ENCODE data around the gene PPP6R2. TPM values are rescaled to one million over a fixed set of nuclear protein-coding genes. Genes with fewer than 3 reads are reported as not detected.

Gene PPP6R2
- total RNA-seq, 1 experiment from 2014 or later: 42.6 TPM

DNA sequence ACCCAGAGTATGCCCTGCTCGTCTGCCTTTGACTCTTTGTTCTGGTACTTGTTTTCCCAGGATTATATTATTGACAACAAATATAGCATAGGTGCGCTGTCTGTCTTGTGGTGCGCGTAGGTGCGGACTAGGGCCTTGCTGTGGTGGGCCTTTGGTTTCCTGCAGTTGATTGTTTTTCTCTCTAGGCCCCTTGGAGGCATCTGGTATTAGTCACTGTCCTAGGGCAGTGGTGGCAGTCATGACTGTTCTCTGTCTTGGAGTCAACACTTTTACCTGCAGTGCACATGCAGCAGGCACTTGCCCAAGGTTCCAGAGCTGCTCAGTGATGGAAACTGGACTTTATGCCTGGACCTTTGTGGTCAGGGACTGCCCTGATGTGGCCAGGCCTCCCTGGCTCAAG lies 18.6 kb downstream of the PPP6R2 start:
- Mint-ChIP-seq H3K4me1 (peaks cover 0 to 4% of the 10 kb centered on the region in 2 experiments; a peak in 2 of 4 replicates), H3K4me3 (no peak overlapping the region), H3K27me3 (ENCODE audit: low read depth) (no peaks in the 10 kb centered on the region), H3K27ac (peak overlapping the region in 1 of 3 experiments; percentile 42; a peak in 2 of 7 replicates), H3K36me3 (ENCODE audit: insufficient read depth in 1 of 3, low read depth in 3 of 3) (peaks cover 8 to 16% (median 10%) of the 10 kb centered on the region in 3 experiments; a peak in 5 of 7 replicates), H3K9me3 (no peaks in the 10 kb centered on the region)
- no peaks in the 10 kb centered on the region for H3K9me3 ChIP-seq (ENCODE audit: control insufficient read depth, low read depth, low read length)
- peaks cover 2% of the 10 kb centered on the region for H4K20me1 ChIP-seq (ENCODE audit: control insufficient read depth, insufficient read depth, insufficient read length)
- H2BK5ac ChIP-seq (ENCODE audit: insufficient read length, low read length): no peak overlapping the region
- H3K56ac ChIP-seq (ENCODE audit: insufficient read length, low read depth, low read length): no peak overlapping the region
- no peak overlapping the region for H2BK20ac ChIP-seq (ENCODE audit: low read depth, low read length, poor library complexity, severe bottlenecking)
- H4K5ac ChIP-seq (ENCODE audit: insufficient read length, low read depth, low read length): no peak overlapping the region
- peaks cover 5% of the 10 kb centered on the region for H3K79me1 ChIP-seq (ENCODE audit: insufficient read depth, low read depth, low read length, poor library complexity, severe bottlenecking)
- H3K23ac ChIP-seq (ENCODE audit: insufficient read length, low read depth, low read length): no peak overlapping the region
- no peak overlapping the region for H2BK120ac ChIP-seq (ENCODE audit: low read depth, low read length, poor library complexity, severe bottlenecking)
- H3K27me3 ChIP-seq (ENCODE audit: insufficient read depth, low read length): no peaks in the 10 kb centered on the region
- TF ChIP-seq, protein P1, sequence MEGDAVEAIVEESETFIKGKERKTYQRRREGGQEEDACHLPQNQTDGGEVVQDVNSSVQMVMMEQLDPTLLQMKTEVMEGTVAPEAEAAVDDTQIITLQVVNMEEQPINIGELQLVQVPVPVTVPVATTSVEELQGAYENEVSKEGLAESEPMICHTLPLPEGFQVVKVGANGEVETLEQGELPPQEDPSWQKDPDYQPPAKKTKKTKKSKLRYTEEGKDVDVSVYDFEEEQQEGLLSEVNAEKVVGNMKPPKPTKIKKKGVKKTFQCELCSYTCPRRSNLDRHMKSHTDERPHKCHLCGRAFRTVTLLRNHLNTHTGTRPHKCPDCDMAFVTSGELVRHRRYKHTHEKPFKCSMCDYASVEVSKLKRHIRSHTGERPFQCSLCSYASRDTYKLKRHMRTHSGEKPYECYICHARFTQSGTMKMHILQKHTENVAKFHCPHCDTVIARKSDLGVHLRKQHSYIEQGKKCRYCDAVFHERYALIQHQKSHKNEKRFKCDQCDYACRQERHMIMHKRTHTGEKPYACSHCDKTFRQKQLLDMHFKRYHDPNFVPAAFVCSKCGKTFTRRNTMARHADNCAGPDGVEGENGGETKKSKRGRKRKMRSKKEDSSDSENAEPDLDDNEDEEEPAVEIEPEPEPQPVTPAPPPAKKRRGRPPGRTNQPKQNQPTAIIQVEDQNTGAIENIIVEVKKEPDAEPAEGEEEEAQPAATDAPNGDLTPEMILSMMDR (conservative IDR thresholded peaks at IDR 0.05): no peak
- no peak overlapping the region for H2AK5ac ChIP-seq (ENCODE audit: insufficient read length, low read length)
- H3K14ac ChIP-seq (ENCODE audit: insufficient read depth, low read length): no peak overlapping the region
- no peak overlapping the region for H3K9ac ChIP-seq (ENCODE audit: extremely low read depth, insufficient read length, low read length)
- H3K18ac ChIP-seq (ENCODE audit: insufficient read length, low read depth, low read length): no peak overlapping the region
- H2BK12ac ChIP-seq (ENCODE audit: insufficient read length, low read depth, low read length): no peak overlapping the region
- no peak overlapping the region for H3K27ac ChIP-seq (ENCODE audit: insufficient read length, low read depth, low read length)
- H3T11ph ChIP-seq (ENCODE audit: low read length): no peak overlapping the region
- H4K8ac ChIP-seq (replicated peaks; ENCODE audit: insufficient read length, low read depth, low read length): no peak overlapping the region
- no peaks in the 10 kb centered on the region for H3K23me2 ChIP-seq (ENCODE audit: insufficient read length, low read depth, low read length, poor library complexity, severe bottlenecking)
- H3K4ac ChIP-seq (ENCODE audit: low read depth, low read length): no peak overlapping the region
- H2AFZ ChIP-seq (ENCODE audit: low read length): no peak overlapping the region
- WGBS (ENCODE audit: extremely low coverage, insufficient read length, low lambda C conversion rate): no CpG with 5 or more reads among the region's 5 CpGs
- no peak overlapping the region for H2BK15ac ChIP-seq (ENCODE audit: low read depth, low read length)
- H4K91ac ChIP-seq (ENCODE audit: insufficient read length, low read depth, low read length): no peak overlapping the region
- no peaks in the 10 kb centered on the region for H3K4me1 ChIP-seq (ENCODE audit: insufficient read depth, low read length)
- H3K4me2 ChIP-seq (ENCODE audit: insufficient read depth, insufficient read length, low read length): no peak overlapping the region
- peaks cover 6% of the 10 kb centered on the region; the same call in 1 of the 2 replicates for H3K79me2 ChIP-seq (ENCODE audit: insufficient read depth, low read length)
- DNase-seq: no peak

Measured in H9 (cell line).